IMR-90 (cell line): ENCODE measurements around the gene ST6GALNAC3.

Source experiments
- CEBPB ChIP-seq: IDR thresholded peaks from 2 replicates; pipeline ENCODE4 v1.6.1; 2012; ENCODE audit warnings: low read depth, low read length, improper control_type of control experiment
- FOS ChIP-seq: fragments of 150-350 bp; IDR thresholded peaks from 2 replicates; pipeline ENCODE4 v1.6.1; 2016; ENCODE audit warnings: low read depth, low read length
- POLR2A ChIP-seq: IDR thresholded peaks from 2 replicates; pipeline ENCODE4 v1.6.1; 2012; ENCODE audit warnings: mild to moderate bottlenecking, low read depth, low read length
- RAD21 ChIP-seq: IDR thresholded peaks from 2 replicates; pipeline ENCODE4 v1.6.1; 2012; ENCODE audit warnings: low read length, improper control_type of control experiment
- TF ChIP-seq, protein P1 (sequence below): conservative IDR thresholded peaks from 2 replicates; pipeline ENCODE4 v1.5.1; 2012; ENCODE audit warnings: mild to moderate bottlenecking, low read depth, low read length, improper control_type of control experiment
- TF ChIP-seq, protein P2 (sequence below): fragments of 150-350 bp; IDR thresholded peaks from 2 replicates; pipeline ENCODE4 v1.6.1; 2017; ENCODE audit warnings: mild to moderate bottlenecking, antibody characterized with exemption, low read length, low read depth

DNA sequence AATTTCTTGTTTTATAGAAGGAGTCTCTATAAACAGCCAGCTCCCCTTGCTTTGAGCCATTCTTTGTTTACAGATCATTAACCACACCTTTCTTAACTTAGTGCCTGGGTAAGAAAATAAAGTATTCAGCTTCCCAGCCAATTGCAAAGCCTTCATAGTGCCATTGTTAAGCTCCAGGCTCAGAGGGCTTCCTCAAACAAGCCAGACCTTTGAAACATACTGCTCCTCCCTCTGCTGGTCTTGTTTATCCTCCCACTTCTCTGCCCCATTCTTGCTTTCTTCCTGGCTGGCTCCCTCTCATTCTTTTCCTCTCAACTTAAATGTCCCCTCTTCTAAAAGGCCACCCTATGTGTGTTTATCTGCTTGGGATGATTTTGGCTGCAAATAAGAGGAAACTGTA is 473.4 kb downstream of the ST6GALNAC3 start:
- TF ChIP-seq, protein P1, sequence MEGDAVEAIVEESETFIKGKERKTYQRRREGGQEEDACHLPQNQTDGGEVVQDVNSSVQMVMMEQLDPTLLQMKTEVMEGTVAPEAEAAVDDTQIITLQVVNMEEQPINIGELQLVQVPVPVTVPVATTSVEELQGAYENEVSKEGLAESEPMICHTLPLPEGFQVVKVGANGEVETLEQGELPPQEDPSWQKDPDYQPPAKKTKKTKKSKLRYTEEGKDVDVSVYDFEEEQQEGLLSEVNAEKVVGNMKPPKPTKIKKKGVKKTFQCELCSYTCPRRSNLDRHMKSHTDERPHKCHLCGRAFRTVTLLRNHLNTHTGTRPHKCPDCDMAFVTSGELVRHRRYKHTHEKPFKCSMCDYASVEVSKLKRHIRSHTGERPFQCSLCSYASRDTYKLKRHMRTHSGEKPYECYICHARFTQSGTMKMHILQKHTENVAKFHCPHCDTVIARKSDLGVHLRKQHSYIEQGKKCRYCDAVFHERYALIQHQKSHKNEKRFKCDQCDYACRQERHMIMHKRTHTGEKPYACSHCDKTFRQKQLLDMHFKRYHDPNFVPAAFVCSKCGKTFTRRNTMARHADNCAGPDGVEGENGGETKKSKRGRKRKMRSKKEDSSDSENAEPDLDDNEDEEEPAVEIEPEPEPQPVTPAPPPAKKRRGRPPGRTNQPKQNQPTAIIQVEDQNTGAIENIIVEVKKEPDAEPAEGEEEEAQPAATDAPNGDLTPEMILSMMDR: no peak
- TF ChIP-seq RAD21 (no peak), POLR2A (no peak), FOS (no peak), CEBPB (no peak)
- TF ChIP-seq, protein P2, sequence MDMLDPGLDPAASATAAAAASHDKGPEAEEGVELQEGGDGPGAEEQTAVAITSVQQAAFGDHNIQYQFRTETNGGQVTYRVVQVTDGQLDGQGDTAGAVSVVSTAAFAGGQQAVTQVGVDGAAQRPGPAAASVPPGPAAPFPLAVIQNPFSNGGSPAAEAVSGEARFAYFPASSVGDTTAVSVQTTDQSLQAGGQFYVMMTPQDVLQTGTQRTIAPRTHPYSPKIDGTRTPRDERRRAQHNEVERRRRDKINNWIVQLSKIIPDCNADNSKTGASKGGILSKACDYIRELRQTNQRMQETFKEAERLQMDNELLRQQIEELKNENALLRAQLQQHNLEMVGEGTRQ: no peak
